ENCODE data around the gene PRSS12.
"Not testable (repeated sequence)": the region's sequence is repeated elsewhere in the genome, so short reads cannot be mapped to it uniquely, and the experiment has no call there.

Gene PRSS12

GRCh38 chr4:118352843-118353533 is at the start of gene PRSS12:
PRSS12 (minus strand) TSS chr4:118353003; CDS start chr4:118352720, 283 bp downstream.
- DNase-seq: peak; percentile 44

GRCh38 chr4:118400356-118400755 is 47.6 kb upstream of the PRSS12 start:
- no peak for DNase-seq

- not testable (repeated sequence) for DNase-seq
These were observed 47.1 kb upstream of the PRSS12 start for GRCh38 chr4:118399883-118400282.

- no peak for DNase-seq
These were observed 45.7 kb upstream of the PRSS12 start for GRCh38 chr4:118398226-118399090.

- no peak for DNase-seq
These were observed 44.8 kb upstream of the PRSS12 start for GRCh38 chr4:118397623-118397979.

GRCh38 chr4:118396881-118397622 is 44.2 kb upstream of the PRSS12 start:
- DNase-seq: no peak

- DNase-seq: no peak
These were observed 42.3 kb upstream of the PRSS12 start for GRCh38 chr4:118395057-118395644.

- not testable (repeated sequence) for DNase-seq
These were observed 39.7 kb upstream of the PRSS12 start for GRCh38 chr4:118392509-118392908.

- no peak for DNase-seq
These were observed 37.3 kb upstream of the PRSS12 start for GRCh38 chr4:118390121-118390520.

GRCh38 chr4:118389721-118390120 is 36.9 kb upstream of the PRSS12 start:
- DNase-seq: no peak

GRCh38 chr4:118388606-118389005 is 35.8 kb upstream of the PRSS12 start:
- DNase-seq: no peak

- no peak for DNase-seq
These were observed 29.1 kb upstream of the PRSS12 start for GRCh38 chr4:118381902-118382301.

GRCh38 chr4:118373614-118374255 is 20.9 kb upstream of the PRSS12 start:
- DNase-seq: no peak

GRCh38 chr4:118372251-118372650 is 19.4 kb upstream of the PRSS12 start:
- no peak for DNase-seq

- DNase-seq: no peak
These were observed 16.4 kb upstream of the PRSS12 start for GRCh38 chr4:118369231-118369630.

GRCh38 chr4:118367872-118368271 is 15.1 kb upstream of the PRSS12 start:
- DNase-seq: no peak

GRCh38 chr4:118367361-118367760 is 14.6 kb upstream of the PRSS12 start:
- DNase-seq: no peak

- DNase-seq: no peak
These were observed 10.4 kb upstream of the PRSS12 start for GRCh38 chr4:118363166-118363565.

- DNase-seq: no peak
These were observed 8.4 kb upstream of the PRSS12 start for GRCh38 chr4:118361192-118361591.

- DNase-seq: no peak
These were observed 7.3 kb upstream of the PRSS12 start for GRCh38 chr4:118360106-118360505.

- no peak for DNase-seq
These were observed 4.8 kb upstream of the PRSS12 start for GRCh38 chr4:118357601-118358000.

- DNase-seq: no peak
These were observed 3.9 kb upstream of the PRSS12 start for GRCh38 chr4:118356731-118357130.

- no peak for DNase-seq
These were observed 3.3 kb upstream of the PRSS12 start for GRCh38 chr4:118356111-118356510.

Measured in activated CD4-positive, alpha-beta T cell treated with anti-CD3 and anti-CD28 coated beads, Interleukin-2, amount 50 U/mL, for 1 hour (primary cell).